ENCODE data around the gene EFHC2.

The EFHC2 gene

GRCh38 chrX:44147130-44147529 is 196.3 kb downstream of the EFHC2 start:
- no peak for DNase-seq (ENCODE audit: low spot score)

DNA sequence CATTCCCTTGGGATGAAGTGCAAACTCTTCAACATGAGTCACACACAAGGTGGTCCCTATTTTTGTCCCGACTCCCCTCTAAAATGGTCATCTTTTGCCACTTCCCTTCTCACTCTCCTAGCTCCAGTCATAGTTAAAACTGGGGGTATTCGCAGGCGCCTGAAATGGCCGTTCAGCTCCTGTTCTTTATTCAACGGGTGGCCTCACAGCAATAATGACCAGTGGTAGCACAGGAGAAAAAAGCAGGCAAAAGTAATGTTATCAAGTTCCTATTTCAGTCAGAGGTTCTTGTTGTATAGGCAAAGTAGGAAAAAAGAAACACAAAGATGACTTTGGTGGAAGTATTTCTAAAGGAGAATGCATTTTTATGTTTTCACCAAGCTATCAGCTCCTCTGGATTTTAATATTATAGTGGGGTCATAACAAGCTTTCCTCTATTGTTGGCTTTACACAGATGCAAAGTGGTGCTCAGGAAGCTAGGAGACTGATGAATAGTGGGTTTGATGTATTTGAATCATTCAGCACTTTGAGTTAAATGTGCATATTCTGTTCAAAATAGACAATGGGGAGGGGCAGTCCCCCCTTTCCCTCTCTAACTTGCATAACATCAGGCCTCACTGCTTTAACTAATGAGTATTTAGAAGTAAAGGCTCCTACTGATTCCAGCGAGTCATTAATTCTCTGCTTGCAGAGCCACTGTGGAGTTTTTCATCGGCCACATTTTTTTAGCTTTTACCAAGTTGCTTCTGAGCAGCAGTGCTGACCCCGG is 199.1 kb downstream of the EFHC2 start:
- no peak for DNase-seq (ENCODE audit: low spot score)

DNA sequence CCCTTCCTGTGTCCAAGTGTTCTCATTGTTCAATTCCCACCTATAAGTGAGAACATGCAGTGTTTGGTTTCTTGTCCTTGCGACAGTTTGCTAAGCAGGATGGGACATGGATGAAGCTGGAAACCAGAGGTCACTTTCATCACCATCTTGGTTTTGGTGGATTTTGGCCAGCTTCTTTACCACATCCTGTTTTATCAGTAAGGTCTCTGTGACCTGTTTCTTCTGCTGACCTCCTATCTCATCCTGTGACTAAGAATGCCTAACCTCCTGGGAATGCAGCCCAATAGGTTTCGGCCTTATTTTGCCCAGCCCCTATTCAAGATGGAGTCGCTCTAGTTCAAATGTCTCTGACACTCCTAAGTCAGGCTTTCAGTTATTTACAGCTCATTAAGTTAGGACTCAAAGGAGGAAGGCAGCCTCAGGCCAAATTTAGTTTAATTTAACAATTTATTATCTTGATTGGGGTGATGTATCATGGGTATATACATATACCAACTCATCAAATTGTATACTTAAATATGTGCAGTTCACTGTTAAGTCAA is 200.3 kb downstream of the EFHC2 start:
- DNase-seq (ENCODE audit: low spot score) = no peak

- DNase-seq (ENCODE audit: low spot score) = no peak
Observed at GRCh38 chrX:44130189-44130588, 213.3 kb downstream of the EFHC2 start.

DNA sequence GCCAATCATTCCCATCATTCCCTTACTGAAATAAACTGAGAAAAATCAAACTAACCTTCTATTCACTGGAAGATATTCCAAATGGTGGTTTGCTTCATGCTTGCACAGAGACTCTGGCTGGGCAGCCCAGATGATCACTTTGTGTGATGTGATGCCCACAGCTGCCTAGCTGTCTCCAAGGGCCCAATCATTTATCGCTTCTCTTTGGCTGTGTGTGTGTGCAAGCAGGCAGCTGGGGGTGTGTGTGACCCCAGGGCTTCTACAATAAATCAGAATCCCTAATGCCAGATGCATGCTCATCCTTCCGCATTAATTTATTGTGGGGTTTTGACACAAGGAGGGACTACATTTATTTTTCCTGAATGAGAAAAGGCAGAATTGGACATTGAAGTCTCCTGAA is 230.1 kb downstream of the EFHC2 start:
- no peak for DNase-seq (ENCODE audit: low spot score)

DNA sequence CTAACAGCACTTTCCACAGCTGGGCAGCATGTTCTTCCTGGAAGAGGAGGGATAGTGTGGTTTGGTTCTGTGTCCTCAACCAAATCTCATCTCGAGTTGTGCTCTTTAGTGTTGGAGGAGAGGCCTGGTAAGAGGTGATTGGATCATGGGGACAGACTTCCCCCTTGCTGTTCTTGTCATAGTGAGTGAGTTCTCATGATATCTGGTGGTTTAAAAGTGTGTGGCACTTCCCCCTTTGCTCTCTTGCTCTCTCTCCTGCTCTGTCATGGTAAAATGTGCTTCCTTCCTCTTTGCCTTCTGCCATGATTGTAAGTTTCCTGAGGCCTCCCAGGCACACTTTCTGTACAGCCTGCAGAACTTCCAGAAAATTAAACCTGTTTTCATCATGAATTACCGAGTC is 236.6 kb downstream of the EFHC2 start:
- DNase-seq (ENCODE audit: low spot score) = no peak

DNA sequence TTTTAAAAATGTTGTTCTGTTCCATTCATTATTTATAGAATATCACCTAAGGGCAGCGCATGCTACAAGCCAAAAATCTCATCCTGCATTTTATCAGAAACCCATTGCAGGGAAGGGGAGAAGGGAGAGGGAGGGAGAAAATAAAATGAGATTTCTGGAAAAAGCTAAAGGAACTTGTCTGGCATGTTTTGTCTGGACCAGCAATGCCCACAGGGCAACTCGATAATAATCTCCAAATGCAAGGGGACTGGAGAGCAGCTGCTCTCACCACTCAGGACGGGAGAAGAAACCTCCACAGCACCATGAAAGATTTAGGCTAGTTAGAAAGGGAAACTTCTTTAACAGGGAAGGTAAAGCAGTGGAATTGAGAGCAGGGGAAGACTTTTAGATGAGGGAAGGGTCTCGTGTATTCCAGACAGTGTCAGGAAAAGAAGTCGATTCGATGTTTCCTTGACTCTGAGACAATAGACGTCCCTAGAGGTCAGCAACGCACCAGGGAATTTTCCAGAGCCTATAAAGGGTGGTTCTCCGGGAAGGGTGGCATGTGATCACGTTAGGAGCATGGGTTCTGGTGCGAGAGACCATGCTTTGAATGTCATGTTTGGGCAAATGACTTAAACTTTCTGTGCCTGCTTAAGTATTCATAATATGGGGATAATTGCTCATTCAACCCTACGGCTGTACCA is 238.1 kb downstream of the EFHC2 start:
- peak; percentile 2 for DNase-seq (ENCODE audit: low spot score)

- no peak for DNase-seq (ENCODE audit: low spot score)
Observed at GRCh38 chrX:44104699-44105098, 238.8 kb downstream of the EFHC2 start.

GRCh38 chrX:44101281-44101680 is 242.2 kb downstream of the EFHC2 start:
- no peak for DNase-seq (ENCODE audit: low spot score)

DNA sequence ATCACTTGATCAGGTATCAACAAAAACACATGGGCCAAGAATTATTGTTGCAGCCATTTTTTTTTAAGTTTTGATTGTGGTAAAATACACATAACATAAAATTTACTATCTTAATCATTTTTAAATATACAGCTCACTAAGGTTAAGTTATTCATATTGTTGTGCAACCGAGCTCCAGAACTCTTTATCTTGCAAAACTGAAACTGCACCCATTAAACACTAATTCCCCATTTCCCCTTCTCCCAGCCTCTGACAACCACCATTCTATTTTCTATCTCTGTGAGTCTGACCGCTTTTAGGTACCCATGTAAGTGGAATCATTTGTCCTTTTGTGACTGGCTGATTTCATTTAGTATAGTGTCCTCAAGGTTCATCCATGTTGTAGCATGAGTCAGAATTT is 244.1 kb downstream of the EFHC2 start:
- no peak for DNase-seq (ENCODE audit: low spot score)
